Mucosa of descending colon (tissue), 3 donors: ENCODE data around the gene CNNM3. TPM values are rescaled to one million over a fixed set of nuclear protein-coding genes. Genes with fewer than 3 reads are reported as not detected.
A peak's percentile ranks its signal among the peaks of the same experiment; 100 is the strongest.

Experiments used
- ATAC-seq: fragments of 200-7000 bp; cut with Tn5 transposase; one replicate; pipeline ENCODE4 v1.9.1; 2020; ENCODE audit warnings: mild to moderate bottlenecking, moderate library complexity
- DNase-seq, 3 donors: peaks; one replicate each; pipeline ENCODE4 v3.0.0-alpha.2; 2020
- H3K36me3 ChIP-seq: fragments of 200-600 bp; one replicate; pipeline ENCODE4 v1.8.0; 2021; ENCODE audit warnings: low read depth, mild to moderate bottlenecking
- H3K4me1 ChIP-seq: fragments of 200-600 bp; one replicate; pipeline ENCODE4 v1.8.0; 2021; ENCODE audit warnings: low read depth, mild to moderate bottlenecking
- H3K4me3 ChIP-seq: fragments of 200-600 bp; one replicate; pipeline ENCODE4 v1.8.0; 2021; ENCODE audit warnings: mild to moderate bottlenecking
- H3K9me3 ChIP-seq: fragments of 200-600 bp; one replicate; pipeline ENCODE4 v1.8.0; 2021; ENCODE audit warnings: mild to moderate bottlenecking
- CTCF ChIP-seq: fragments of 200-600 bp; IDR thresholded peaks from one replicate; pipeline ENCODE4 v1.8.0; 2022; ENCODE audit warnings: antibody characterized with exemption, mild to moderate bottlenecking
- intact Hi-C, 2 donors: fragments of 100-400 bp; cut with DNase I in 1 of 2; cut with micrococcal nuclease in 1 of 2; formaldehyde crosslinking; loops; one replicate each; pipeline versions ENCODE4 v1.11.0 to v1.11.1; 2022; cut with DNase I, micrococcal nuclease
- total RNA-seq, 3 donors: library from RNA; stranded (reverse); fragmentation: NEBNext Ultra II Directional in 2 of 3; extraction: Animal tissue kit (Norgen Biotek cat#: 25700) in 2 of 3; gene quantifications; one replicate each; pipeline versions ENCODE4 v1.2.1 to v1.2.4, GENCODE V29; 2021 to 2023
- donor health status: DM: no; HTN: no; CAD: no; lungs with moderate emphysema.
- donor health status: DM: no; HTN: no; CAD: no.
- donor health status: DM: no; HTN: yes; CAD: no.

The CNNM3 gene
- total RNA-seq, 3 donors from 2014 or later: 21.2 to 35.5 (median 33.4) TPM

- H3K36me3 ChIP-seq: peaks cover 8% of the 10 kb centered on the region
- TF ChIP-seq CTCF: no peak
- ATAC-seq (peak; percentile 26), DNase-seq (no peak)
- H3K4me3 ChIP-seq: no peak overlapping the region
- intact Hi-C loops: no loop called here
- no peaks in the 10 kb centered on the region for H3K4me1 ChIP-seq
- no peaks in the 10 kb centered on the region for H3K9me3 ChIP-seq
These were observed 15.6 kb downstream of the CNNM3 start for GRCh38 chr2:96831679-96832078.

- no peak for TF ChIP-seq CTCF
- DNase-seq (no peak), ATAC-seq (no peak)
- Histone ChIP-seq H3K4me1 (no peaks in the 10 kb centered on the region), H3K9me3 (no peaks in the 10 kb centered on the region), H3K4me3 (no peak overlapping the region), H3K36me3 (peaks cover 8% of the 10 kb centered on the region)
- intact Hi-C loops: no loop called here
These were observed 16.3 kb downstream of the CNNM3 start for GRCh38 chr2:96832408-96832753.

GRCh38 chr2:96832754-96833507, 16.9 kb downstream of the CNNM3 start:
- intact Hi-C loops: no loop called here
- Histone ChIP-seq H3K4me3 (no peak overlapping the region), H3K9me3 (no peaks in the 10 kb centered on the region), H3K36me3 (peaks cover 8% of the 10 kb centered on the region), H3K4me1 (no peaks in the 10 kb centered on the region)
- TF ChIP-seq CTCF: no peak
- DNase-seq (no peak), ATAC-seq (peak; percentile 38)

GRCh38 chr2:96835830-96836229, 19.8 kb downstream of the CNNM3 start:
- intact Hi-C loops: no loop called here
- peaks cover 11% of the 10 kb centered on the region for H3K4me1 ChIP-seq
- H3K4me3 ChIP-seq: no peak overlapping the region
- ATAC-seq (no peak), DNase-seq (no peak)
- no peaks in the 10 kb centered on the region for H3K9me3 ChIP-seq
- TF ChIP-seq CTCF: no peak
- H3K36me3 ChIP-seq: peaks cover 8% of the 10 kb centered on the region

- ATAC-seq: no peak
- Histone ChIP-seq H3K4me3 (no peak overlapping the region), H3K4me1 (peaks cover 11% of the 10 kb centered on the region), H3K36me3 (peaks cover 6% of the 10 kb centered on the region), H3K9me3 (no peaks in the 10 kb centered on the region)
- DNase-seq: no peak
- no peak for TF ChIP-seq CTCF
- intact Hi-C loops: no loop called here
These were observed 21.5 kb downstream of the CNNM3 start for GRCh38 chr2:96837575-96837974.
